ENCODE measurements around the gene SUSD5.
A peak's percentile ranks its signal among the peaks of the same experiment; 100 is the strongest.
"Not testable (repeated sequence)": the region's sequence is repeated elsewhere in the genome, so short reads cannot be mapped to it uniquely, and the experiment has no call there.

Gene SUSD5

DNA sequence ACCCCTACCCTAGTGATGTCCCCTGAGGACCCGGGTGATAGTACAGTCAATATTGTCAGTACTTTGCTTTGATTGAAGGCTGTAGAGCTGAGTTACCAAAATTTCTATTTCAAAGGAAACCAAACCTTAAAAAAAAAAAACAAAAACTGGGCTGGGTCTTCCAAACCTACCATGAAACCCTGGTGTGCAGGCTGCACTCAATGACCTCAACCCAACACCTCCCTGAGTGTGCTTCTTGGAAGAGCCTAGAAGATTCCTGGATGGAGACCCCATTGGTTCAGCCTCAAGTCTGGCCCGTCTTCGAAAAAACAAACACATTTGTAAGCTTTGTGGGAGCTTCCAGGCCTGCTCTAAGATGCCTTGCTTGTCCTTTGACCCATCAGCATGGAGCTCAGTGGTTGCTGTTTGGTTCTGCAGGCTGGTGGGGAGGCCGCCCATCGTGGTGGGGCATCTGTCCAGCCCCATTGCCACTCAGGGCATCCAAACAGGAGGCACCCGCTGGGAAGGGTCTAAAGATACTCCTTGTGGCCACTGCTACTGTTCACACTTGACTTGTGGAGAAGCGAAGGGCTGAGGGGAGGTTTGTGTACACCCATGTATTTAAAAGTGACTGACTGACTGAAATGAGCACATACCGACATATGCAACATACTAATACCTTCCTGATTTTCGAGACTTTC, 72.6 kb downstream of the SUSD5 start:
- Mint-ChIP-seq H3K9me3 (peaks cover 6 to 8% of the 10 kb centered on the region in 2 donors), H3K27ac (peak overlapping the region in 1 of 2 donors; percentile 56), H3K4me3 (no peak overlapping the region), H3K4me1 (no peaks in the 10 kb centered on the region), H3K27me3 (no peaks in the 10 kb centered on the region)
- DNase-seq (no peak), ATAC-seq (no peak)

DNA sequence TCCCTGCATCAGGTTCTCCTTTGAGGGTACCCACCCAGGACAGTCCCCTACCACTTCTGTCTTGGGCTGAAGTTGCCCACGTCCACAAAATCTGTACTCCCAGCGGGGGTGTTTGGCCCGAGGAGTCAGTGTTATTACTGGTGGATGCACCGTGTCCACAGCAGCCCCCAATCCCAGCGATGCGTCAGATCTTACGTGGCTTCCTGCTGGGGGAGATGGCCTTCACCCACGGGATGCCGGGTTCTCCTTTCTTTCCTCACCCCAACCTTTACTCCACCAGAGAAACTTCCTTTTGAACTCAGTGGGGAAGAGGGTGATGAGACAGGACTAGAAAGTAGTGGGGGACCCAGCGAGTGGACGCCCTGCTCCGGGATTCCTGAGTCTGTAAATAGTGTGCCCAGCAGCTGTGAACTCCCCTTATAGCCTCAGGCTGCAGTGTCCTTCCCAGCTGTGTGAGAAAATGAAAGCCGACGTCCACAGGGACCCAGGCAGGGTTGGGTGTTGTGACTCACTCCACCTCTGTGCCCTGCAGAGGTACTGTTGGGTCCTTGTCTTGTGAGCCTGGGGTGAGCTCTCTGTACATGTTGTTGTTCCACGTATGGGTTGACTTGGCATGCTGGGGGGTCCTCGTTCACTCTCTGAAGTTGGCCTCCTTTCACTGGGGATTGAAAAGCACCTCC, 73.2 kb downstream of the SUSD5 start:
- peak overlapping the region in 1 of 2 donors; percentile 23 for H3K27ac Mint-ChIP-seq
- H3K4me1 Mint-ChIP-seq, result no peaks in the 10 kb centered on the region
- peaks cover 6 to 8% of the 10 kb centered on the region in 2 donors for H3K9me3 Mint-ChIP-seq
- H3K4me3 Mint-ChIP-seq, result no peak overlapping the region
- no peak for ATAC-seq
- no peaks in the 10 kb centered on the region for H3K27me3 Mint-ChIP-seq
- DNase-seq, result no peak

DNA sequence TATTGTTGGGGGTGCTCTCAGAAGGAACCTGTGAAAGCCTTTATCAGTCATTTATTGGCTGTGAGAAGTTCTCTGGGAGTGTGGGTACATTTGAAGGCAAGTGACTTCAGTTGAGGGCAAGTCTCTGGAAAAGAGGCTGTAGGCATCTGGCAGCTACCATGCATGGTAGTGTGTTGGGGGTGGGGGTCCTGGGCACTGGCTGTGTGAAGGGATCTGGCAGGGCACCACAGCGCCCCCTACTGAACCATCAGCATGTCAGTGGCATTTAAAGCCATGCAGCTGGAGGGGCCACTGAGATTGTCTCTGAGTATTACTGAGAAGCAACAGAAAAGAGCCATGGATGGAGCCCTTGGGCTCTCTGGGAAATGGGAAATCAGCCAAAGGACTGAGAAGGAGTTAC, 74.2 kb downstream of the SUSD5 start:
- Mint-ChIP-seq H3K4me1 (no peaks in the 10 kb centered on the region), H3K27me3 (no peaks in the 10 kb centered on the region), H3K9me3 (peaks cover 6 to 8% of the 10 kb centered on the region in 2 donors), H3K27ac (no peak overlapping the region), H3K4me3 (no peak overlapping the region)
- DNase-seq, result no peak
- ATAC-seq, result no peak

DNA sequence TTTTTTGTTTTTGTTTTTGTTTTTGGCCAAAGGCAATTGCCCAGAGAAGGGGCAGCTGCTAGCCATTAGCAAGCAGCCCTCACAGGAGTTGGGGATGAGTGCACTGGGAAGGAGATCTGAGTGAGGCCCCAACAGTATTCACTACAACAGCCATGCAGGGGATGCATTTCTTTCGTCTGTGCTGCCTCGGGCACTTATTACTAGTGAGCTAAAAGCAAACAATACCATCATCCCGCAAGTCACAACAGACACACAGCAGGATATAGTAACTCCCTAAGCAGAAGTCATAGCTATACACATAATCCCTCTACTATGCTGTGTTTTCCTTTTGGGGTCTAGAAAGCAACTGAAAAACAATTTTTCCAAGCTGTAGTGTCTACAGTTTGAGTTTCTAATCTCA, 77.6 kb downstream of the SUSD5 start:
- DNase-seq, result no peak

DNA sequence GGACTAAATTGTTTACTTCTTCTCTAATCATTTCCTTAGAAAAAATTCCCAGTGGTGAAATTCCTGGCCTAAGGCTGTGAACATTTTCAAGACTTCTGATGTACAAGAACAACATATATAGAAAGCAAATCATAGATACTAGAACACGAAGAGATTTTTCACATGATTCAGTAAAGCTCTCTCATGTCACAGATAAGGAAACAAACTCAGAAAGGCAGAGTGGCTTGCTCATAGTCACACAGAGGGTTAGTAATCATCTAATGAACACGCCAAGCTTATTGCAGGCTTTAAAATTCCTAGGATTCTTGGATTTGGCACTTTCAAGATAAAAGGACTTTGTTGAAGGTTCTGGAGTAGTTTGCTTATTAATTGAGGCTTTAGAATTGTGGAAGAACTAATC, 78.6 kb downstream of the SUSD5 start:
- DNase-seq (no peak), ATAC-seq (no peak)
- Mint-ChIP-seq H3K27me3 (no peaks in the 10 kb centered on the region), H3K4me3 (no peak overlapping the region), H3K4me1 (no peaks in the 10 kb centered on the region), H3K27ac (no peak overlapping the region), H3K9me3 (no peaks in the 10 kb centered on the region)

More for the DNA sequence above, 77.6 kb downstream of the SUSD5 start:
- Mint-ChIP-seq H3K4me3 (no peak overlapping the region), H3K27me3 (no peaks in the 10 kb centered on the region), H3K27ac (no peak overlapping the region), H3K9me3 (no peaks in the 10 kb centered on the region), H3K4me1 (no peaks in the 10 kb centered on the region)
- no peak for ATAC-seq

DNA sequence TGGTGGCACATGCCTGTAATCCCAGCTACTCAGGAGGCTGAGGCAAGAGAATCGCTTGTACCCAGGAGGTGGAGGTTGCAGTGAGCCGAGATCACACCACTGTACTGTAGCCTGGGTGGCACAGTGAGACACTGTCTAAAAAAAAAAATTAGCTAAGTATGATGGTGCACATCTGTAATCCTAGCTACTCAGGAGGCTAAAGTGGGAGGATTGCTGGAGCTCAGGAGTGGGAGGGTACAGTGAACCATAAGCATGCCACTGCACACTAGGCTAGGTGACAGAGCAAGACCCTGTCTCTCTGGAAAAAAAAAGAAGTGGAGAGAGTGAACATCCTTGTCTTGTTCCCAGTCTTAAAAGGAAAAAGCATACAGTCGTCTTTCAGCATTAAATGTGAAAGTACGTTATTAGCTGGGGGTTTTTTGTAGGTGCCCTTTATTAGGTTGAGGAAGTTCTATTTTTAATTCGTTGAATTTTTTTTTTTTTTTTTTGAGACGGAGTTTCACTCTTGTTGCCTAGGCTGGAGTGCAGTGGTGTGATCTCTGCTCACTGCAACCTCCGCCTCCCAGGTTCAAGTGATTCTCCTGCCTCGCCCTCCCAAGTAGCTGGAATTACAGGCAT, 79.5 kb downstream of the SUSD5 start:
- not testable (repeated sequence) for DNase-seq, H3K9me3 Mint-ChIP-seq, H3K4me1 Mint-ChIP-seq, ATAC-seq, H3K4me3 Mint-ChIP-seq, H3K27ac Mint-ChIP-seq, H3K27me3 Mint-ChIP-seq

DNA sequence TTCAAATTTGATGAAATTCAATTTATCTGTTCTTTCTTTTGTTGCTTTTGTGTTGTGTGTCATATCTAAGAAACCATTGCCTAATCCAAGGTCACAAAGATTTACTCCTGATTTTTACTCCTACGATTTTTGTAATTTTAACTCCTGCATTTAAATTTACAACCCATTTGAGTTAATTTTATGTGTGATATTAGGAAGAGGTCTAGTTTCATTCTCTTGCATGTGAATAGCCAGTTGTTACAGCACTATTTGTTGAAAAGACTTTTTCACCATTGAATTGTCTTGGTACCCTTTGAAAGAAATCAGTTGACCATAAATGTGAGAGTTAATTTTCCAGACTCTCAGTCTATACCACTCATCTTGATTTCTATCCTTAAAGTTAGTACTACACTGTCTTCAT, 80.9 kb downstream of the SUSD5 start:
- no peaks in the 10 kb centered on the region for H3K9me3 Mint-ChIP-seq
- ATAC-seq (no peak), DNase-seq (no peak)
- peaks cover 6% of the 10 kb centered on the region for H3K4me1 Mint-ChIP-seq
- no peaks in the 10 kb centered on the region for H3K27me3 Mint-ChIP-seq
- H3K27ac Mint-ChIP-seq, result no peak overlapping the region
- no peak overlapping the region for H3K4me3 Mint-ChIP-seq

DNA sequence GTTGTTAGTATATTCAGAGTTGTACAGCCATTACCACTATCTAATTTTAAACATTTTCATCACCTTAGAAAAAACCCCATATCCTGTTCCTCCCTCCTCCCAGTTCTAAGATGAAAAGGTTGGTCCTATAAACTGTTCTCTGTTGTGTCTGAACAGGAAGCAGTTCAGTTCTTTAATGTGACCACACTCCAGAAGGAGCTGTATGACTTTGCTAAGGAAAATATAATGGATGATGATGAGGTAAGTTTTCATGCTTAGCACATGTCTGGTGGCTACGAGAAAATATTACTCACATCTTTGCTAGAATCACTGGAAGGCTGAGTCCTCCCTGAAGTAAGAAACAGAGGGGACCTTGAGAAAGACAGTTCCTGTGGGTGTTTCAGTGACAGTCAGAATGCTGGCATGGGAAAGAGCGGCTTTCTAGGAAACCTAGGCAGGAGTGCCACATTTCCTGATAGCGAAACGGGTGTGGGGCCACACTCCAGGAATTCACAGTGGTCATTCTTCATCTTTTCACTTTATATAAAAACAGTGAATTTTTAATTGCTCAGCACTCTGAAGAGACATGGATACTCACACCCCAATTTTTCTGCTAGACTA, 84.5 kb downstream of the SUSD5 start:
- Mint-ChIP-seq H3K27me3 (no peaks in the 10 kb centered on the region), H3K4me1 (peaks cover 6% of the 10 kb centered on the region), H3K9me3 (no peaks in the 10 kb centered on the region), H3K4me3 (no peak overlapping the region), H3K27ac (peak overlapping the region in 1 of 2 donors; percentile 74)
- no peak for DNase-seq
- peak; percentile 71 for ATAC-seq

DNA sequence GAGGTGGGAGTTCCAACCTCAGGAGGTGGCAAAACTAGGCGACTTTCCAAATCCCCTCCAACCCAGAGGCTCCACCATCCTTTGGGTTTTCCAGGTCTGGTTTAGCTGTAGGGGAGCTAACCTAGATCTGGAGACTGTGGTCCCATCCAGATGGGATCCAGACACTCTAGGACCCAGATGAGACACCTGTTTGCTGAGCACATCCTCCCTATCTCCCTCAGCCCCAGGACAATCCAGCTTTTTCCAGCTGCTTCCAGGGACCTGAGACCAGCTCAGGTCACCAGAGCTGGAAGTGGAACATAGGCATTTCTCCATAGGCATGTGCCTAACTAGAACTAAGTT, 86.6 kb downstream of the SUSD5 start:
- Mint-ChIP-seq H3K27ac (no peak overlapping the region), H3K4me3 (no peak overlapping the region), H3K27me3 (no peaks in the 10 kb centered on the region), H3K9me3 (no peaks in the 10 kb centered on the region), H3K4me1 (peaks cover 6% of the 10 kb centered on the region)
- ATAC-seq, result no peak
- no peak for DNase-seq

DNA sequence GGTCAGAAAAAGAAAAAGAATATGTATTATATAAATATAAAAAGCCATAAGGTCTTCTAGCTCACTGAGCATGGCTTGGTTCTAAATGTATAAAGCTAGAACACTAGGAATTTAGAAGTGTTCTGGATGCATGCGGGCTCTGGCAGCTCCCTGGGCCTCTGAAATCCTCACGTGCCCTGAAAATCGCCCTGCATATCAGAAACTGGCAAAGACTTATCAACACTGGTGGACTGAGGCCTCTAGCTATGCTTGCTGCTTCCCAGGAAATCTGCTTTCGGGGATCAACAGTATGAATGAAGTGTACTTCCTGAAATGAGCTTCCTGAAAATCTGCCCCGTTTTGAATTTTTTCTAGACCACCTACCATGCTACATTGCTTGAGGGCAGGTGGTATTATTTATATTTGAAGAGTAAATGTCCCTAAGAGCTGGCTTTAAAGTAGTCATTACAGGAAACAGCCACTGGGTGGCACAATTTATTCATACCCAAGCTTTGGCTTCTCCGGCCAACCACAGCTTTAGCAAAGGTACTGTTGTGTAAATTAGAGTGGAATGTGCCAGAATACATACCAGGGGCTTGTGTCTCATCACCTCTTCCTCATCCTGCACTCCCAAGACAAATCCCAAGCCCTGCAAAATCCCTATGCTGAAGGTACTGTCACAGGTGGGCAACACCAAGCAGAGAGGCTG, 87.1 kb downstream of the SUSD5 start:
- H3K4me3 Mint-ChIP-seq, result no peak overlapping the region
- ATAC-seq (peak; percentile 59), DNase-seq (peak in 1 of 2 donors; percentile 28)
- no peaks in the 10 kb centered on the region for H3K9me3 Mint-ChIP-seq
- H3K4me1 Mint-ChIP-seq, result peaks cover 6% of the 10 kb centered on the region
- no peaks in the 10 kb centered on the region for H3K27me3 Mint-ChIP-seq
- H3K27ac Mint-ChIP-seq, result peak overlapping the region in 1 of 2 donors; percentile 27

DNA sequence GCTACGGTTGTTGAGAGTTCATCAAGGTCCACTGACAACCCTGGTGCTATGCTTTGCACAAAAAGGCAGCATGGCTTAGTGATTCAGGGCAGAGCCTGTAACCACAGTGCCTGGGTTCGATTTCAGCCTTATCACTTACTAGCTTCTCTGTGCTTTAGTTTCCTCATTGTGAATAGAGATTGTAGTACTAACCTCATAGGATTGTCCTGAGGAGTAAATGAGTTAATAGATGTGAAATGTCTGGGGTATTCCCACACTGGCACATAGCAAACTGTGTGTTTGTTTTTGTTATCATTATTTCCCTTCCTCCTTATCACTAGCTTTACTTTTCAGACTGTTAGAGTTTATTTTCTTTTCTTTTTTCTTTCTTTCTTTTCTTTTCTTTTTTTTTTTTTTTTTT, 88.5 kb downstream of the SUSD5 start:
- Mint-ChIP-seq H3K27ac (no peak overlapping the region), H3K9me3 (no peaks in the 10 kb centered on the region), H3K4me1 (peaks cover 6% of the 10 kb centered on the region), H3K27me3 (no peaks in the 10 kb centered on the region), H3K4me3 (no peak overlapping the region)
- DNase-seq (no peak), ATAC-seq (no peak)

DNA sequence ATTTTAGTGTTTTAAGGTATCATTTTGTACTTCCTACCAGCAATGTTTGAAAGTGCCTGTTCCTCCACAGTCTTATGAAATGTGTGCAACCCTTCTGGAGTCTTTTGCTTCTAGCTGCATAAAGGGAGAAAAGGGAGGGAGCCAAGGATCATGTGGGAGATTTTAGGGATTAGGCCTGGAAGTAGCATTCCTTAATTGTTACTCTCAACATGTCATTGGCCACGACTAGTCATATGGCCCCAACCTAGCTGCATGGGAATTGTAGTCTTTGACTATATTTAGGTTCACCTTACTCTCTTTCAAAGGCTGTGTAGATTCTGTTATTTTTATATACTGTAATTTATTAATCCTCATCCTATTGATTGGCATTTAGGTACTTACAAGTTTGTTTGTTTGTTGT, 89.9 kb downstream of the SUSD5 start:
- Mint-ChIP-seq H3K4me3 (no peak overlapping the region), H3K4me1 (peaks cover 10% of the 10 kb centered on the region), H3K9me3 (no peaks in the 10 kb centered on the region), H3K27ac (no peak overlapping the region), H3K27me3 (no peaks in the 10 kb centered on the region)
- ATAC-seq (no peak), DNase-seq (no peak)

DNA sequence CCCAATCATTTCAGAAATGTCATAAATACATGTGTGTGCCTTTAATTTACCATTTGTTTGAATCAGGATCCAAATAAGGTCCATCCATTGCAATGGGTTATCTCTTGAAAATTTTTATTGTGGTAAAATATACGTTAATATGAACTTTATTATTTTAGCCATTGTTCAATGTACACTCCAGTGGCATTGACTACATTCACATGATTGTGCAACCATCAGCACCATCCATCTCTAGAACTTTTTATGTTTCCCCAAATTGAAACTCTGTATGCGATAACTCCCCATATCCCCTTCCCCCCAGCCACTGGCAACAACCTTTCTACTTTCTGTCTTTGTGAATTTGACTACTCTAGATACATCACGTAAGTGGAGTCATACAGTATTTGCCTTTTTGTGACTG, 92.8 kb downstream of the SUSD5 start:
- Mint-ChIP-seq H3K9me3 (no peaks in the 10 kb centered on the region), H3K27ac (no peak overlapping the region), H3K4me3 (no peak overlapping the region), H3K27me3 (no peaks in the 10 kb centered on the region), H3K4me1 (peaks cover 16% of the 10 kb centered on the region)
- ATAC-seq (no peak), DNase-seq (no peak)

DNA sequence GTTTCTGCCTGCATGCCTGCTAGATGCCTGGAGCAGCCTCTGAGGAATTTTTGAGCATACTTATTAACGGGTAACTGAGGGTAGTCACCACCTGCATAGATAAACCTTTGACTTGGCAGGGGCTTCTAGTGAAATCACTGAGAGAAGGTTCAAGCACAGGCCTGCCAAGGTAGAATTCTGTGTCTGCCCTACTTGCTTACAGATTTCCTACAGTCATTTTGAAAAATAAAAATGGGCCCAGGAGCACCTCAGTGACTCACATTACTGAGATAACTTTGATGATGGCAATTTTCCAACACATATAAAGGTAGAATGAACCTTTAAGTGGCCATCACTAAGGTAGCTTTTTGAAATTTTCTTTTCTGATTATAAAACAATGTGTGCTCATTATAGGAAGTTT, 94.0 kb downstream of the SUSD5 start:
- ATAC-seq (no peak), DNase-seq (no peak)
- no peaks in the 10 kb centered on the region for H3K27me3 Mint-ChIP-seq
- H3K4me1 Mint-ChIP-seq, result peaks cover 16% of the 10 kb centered on the region
- no peak overlapping the region for H3K4me3 Mint-ChIP-seq
- no peaks in the 10 kb centered on the region for H3K9me3 Mint-ChIP-seq
- H3K27ac Mint-ChIP-seq, result no peak overlapping the region

DNA sequence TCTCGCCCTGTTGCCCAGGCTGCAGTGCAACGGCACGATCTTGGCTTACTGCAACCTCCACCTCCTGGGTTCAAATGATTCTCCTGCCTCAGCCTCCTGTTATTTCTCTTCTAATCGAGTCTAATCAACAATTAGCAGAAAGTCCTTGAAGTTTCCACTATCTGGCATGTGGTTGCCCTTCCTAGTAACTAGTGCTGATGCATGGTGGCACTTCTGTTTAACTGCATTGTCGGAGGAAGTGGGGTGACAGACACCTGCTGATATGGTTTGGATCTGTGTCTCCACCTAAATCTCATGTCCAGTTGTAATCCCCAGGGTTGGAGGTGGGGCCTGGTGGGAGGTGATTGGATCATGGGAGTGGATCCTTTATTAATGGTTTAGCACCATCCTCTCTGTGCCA, 95.6 kb downstream of the SUSD5 start:
- ATAC-seq, result no peak
- Mint-ChIP-seq H3K9me3 (no peaks in the 10 kb centered on the region), H3K27me3 (no peaks in the 10 kb centered on the region), H3K27ac (no peak overlapping the region), H3K4me1 (peaks cover 17% of the 10 kb centered on the region), H3K4me3 (no peak overlapping the region)
- no peak for DNase-seq

DNA sequence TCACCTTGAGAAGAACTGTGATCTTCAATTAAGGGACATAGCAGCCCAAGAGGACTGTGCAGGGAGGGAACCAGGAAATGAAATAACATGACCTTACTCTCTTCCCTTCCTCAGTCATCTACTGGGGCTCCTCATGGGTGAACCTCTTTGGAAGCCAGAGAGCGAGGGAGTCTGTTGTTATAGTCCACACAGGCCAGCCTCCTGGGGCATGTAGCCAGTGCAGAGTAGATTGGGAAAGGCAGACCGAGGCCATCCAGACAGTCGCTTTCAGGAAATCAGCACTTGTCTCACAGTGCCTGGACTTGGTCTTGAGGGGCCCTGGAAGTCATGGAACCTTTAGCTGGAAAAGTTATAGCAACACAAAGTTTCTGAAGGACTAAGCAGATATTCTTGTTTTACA, 98.7 kb downstream of the SUSD5 start:
- no peaks in the 10 kb centered on the region for H3K27me3 Mint-ChIP-seq
- ATAC-seq (no peak), DNase-seq (no peak)
- H3K9me3 Mint-ChIP-seq, result no peaks in the 10 kb centered on the region
- no peak overlapping the region for H3K4me3 Mint-ChIP-seq
- peaks cover 25% of the 10 kb centered on the region for H3K4me1 Mint-ChIP-seq
- H3K27ac Mint-ChIP-seq, result no peak overlapping the region

Measured in stimulated activated naive CD8-positive, alpha-beta T cell treated with anti-CD3 and anti-CD28 coated beads, Interleukin-15, amount 100 ng/mL, for 72 hours (primary cell).